HepG2 (cell line): ENCODE measurements around the gene TMEM130. TPM values are rescaled to one million over a fixed set of nuclear protein-coding genes. Genes with fewer than 3 reads are reported as not detected.

Experiments
- DR1 ChIP-seq: sonication (generic); formaldehyde crosslinking; IDR thresholded peaks from 2 replicates; pipeline ENCODE4 v1.8.0; 2021; ENCODE audit warnings: mild to moderate bottlenecking, missing genetic modification reagents, inconsistent platforms
- FIP1L1 ChIP-seq: fragments of 200-400 bp; formaldehyde crosslinking; IDR thresholded peaks from 2 replicates; pipeline ENCODE4 v1.6.1; 2018; ENCODE audit warnings: low read depth, mild to moderate bottlenecking, low read length, moderate library complexity, borderline replicate concordance; ENCODE audit not compliant: insufficient read depth
- FOXO1 ChIP-seq: sonication (generic); formaldehyde crosslinking; IDR thresholded peaks from 2 replicates; pipeline ENCODE4 v1.4.0; 2020; ENCODE audit warnings: missing genetic modification reagents
- POGK ChIP-seq: sonication (generic); formaldehyde crosslinking; conservative IDR thresholded peaks from 2 replicates; pipeline ENCODE4 v1.8.0; 2022; ENCODE audit warnings: mild to moderate bottlenecking, moderate library complexity, missing genetic modification reagents
- POGZ ChIP-seq: sonication (generic); formaldehyde crosslinking; IDR thresholded peaks from 2 replicates; pipeline ENCODE4 v1.4.0; 2020; ENCODE audit warnings: mild to moderate bottlenecking, missing genetic modification reagents
- SATB2 ChIP-seq: sonication (generic); formaldehyde crosslinking; IDR thresholded peaks from 2 replicates; pipeline ENCODE4 v1.5.0; 2020; ENCODE audit warnings: missing genetic modification reagents
- TBL1XR1 ChIP-seq: fragments of 150-350 bp; IDR thresholded peaks from 2 replicates; pipeline ENCODE4 v1.6.1; 2014; ENCODE audit warnings: borderline replicate concordance, low read length; ENCODE audit not compliant: partially characterized antibody
- YEATS4 ChIP-seq: sonication (generic); formaldehyde crosslinking; IDR thresholded peaks from 2 replicates; pipeline ENCODE4 v1.4.0; 2020; ENCODE audit warnings: missing genetic modification reagents, borderline replicate concordance
- ZBTB39 ChIP-seq: sonication (generic); formaldehyde crosslinking; IDR thresholded peaks from 2 replicates; pipeline ENCODE4 v1.5.0; 2020; ENCODE audit warnings: missing genetic modification reagents
- ZKSCAN5 ChIP-seq: sonication (generic); formaldehyde crosslinking; IDR thresholded peaks from 2 replicates; pipeline ENCODE4 v1.5.1; 2020; ENCODE audit warnings: mild to moderate bottlenecking, missing genetic modification reagents
- ZNF224 ChIP-seq: sonication (generic); formaldehyde crosslinking; IDR thresholded peaks from 2 replicates; pipeline ENCODE4 v1.5.0; 2020; ENCODE audit warnings: mild to moderate bottlenecking, missing genetic modification reagents
- ZNF33A ChIP-seq: sonication (generic); formaldehyde crosslinking; IDR thresholded peaks from 2 replicates; pipeline ENCODE4 v1.5.1; 2020; ENCODE audit warnings: missing genetic modification reagents, mild to moderate bottlenecking, moderate library complexity, borderline replicate concordance
- ZNF546 ChIP-seq: sonication (generic); formaldehyde crosslinking; conservative IDR thresholded peaks from 2 replicates; pipeline ENCODE4 v1.8.1; 2023; ENCODE audit warnings: mild to moderate bottlenecking, missing genetic modification reagents
- ZNF598 ChIP-seq: sonication (generic); formaldehyde crosslinking; IDR thresholded peaks from 2 replicates; pipeline ENCODE4 v1.5.1; 2020; ENCODE audit warnings: mild to moderate bottlenecking, missing genetic modification reagents, borderline replicate concordance
- ZNF660 ChIP-seq: sonication (generic); formaldehyde crosslinking; IDR thresholded peaks from 2 replicates; pipeline ENCODE4 v1.5.1; 2020; ENCODE audit warnings: mild to moderate bottlenecking, low read depth, missing genetic modification reagents, borderline replicate concordance
- ZSCAN21 ChIP-seq: sonication (generic); formaldehyde crosslinking; IDR thresholded peaks from 2 replicates; pipeline ENCODE4 v1.8.0; 2022; ENCODE audit warnings: mild to moderate bottlenecking, missing genetic modification reagents, moderate library complexity, borderline replicate concordance
- polyA plus RNA-seq, 8 experiments: library from polyadenylated mRNA; depleted of rRNA in 3 of 8; stranded (reverse) in 7 of 8; unstranded in 1 of 8; fragments of >200 nt; fragmentation: Illumina TruSeq in 4 of 8; extraction: Trizol in 4 of 8; gene quantifications; 2 replicates each; pipeline versions ENCODE4 v1.2.1 to v1.2.3, GENCODE V29; 2011 to 2016; ENCODE audit warnings: low read depth in 4 of 8, missing spikeins in 1 of 8, mixed read lengths in 1 of 8; ENCODE audit not compliant: insufficient read depth in 1 of 8
- total RNA-seq, 5 experiments: library from RNA; depleted of rRNA; stranded (reverse); fragments of >200 nt; fragmentation: Illumina TruSeq; extraction: Trizol; gene quantifications; 2 replicates each; pipeline ENCODE4 v1.2.3, GENCODE V29; 2016; ENCODE audit warnings: low read depth in 1 of 5
- TF ChIP-seq, protein P1 (sequence below): sonication (generic); formaldehyde crosslinking; IDR thresholded peaks from 2 replicates; pipeline ENCODE4 v1.4.0; 2020; ENCODE audit warnings: missing genetic modification reagents, borderline replicate concordance
- TF ChIP-seq, protein P2 (sequence below): sonication (generic); formaldehyde crosslinking; IDR thresholded peaks from 2 replicates; pipeline ENCODE4 v1.5.0; 2020; ENCODE audit warnings: missing genetic modification reagents
- TF ChIP-seq, protein P3 (sequence below): sonication (generic); formaldehyde crosslinking; IDR thresholded peaks from 2 replicates; pipeline ENCODE4 v1.4.0; 2020; ENCODE audit warnings: mild to moderate bottlenecking, missing genetic modification reagents
- TF ChIP-seq, protein P4 (sequence below): sonication (generic); formaldehyde crosslinking; IDR thresholded peaks from 2 replicates; pipeline ENCODE4 v1.4.0; 2020; ENCODE audit warnings: missing genetic modification reagents

The TMEM130 gene
- total and polyA plus RNA-seq, 2 of the 13 experiments (the other 11 are each of a cell fraction or from before 2014, with no cell fraction given), result not detected

DNA sequence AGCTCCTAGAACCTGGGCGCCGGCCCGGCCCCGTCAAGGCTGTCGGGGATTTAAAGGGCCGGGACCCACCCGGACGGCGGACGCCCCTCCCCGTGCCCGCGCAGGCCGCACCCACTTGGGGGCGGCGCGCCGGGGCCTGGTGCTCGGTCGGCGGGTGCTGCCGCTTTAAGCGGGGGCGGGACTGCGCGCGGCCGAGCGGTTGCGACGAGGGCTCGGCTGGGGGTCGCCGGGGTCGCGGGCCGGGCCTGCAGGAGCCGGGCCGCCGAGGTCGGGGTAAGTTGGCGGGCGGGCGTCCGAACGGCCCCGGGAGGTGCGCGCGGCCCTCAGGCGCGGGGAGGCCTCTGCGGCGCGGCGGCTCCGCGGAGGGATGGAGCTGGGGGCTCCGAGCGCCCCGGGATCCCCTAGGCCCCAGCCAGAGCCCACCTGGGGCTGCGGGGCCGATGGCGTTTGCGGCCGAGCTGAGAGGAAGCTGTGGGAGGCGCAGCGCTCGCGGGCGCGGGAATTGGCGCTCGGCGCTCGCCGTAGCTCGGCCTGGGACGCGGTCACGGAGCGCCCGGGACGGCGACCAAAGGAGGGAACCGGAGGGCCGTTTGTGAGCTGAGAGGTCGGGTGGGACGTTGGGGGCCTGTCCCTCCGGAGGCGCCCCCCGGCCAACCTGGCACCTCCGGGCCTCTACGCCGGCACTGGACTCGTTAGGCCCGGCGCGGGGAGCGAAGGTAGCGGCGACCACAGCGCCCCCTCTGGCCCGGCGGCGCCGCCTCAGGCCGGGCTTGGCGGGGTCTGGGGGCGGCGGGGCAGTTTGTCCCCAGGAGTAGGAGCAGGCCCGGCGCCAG is 8.8 kb upstream of the TMEM130 start, which contains the start of gene TRRAP (continued):
- TF ChIP-seq ZNF598 (CRISPR knock-in tag) (no peak), ZNF224 (CRISPR knock-in tag) (no peak), POGK (CRISPR knock-in tag) (peak; percentile 79; the same call in 1 of the 2 replicates), ZNF660 (CRISPR knock-in tag) (no peak), YEATS4 (CRISPR knock-in tag) (peak; percentile 95), FIP1L1 (no peak), ZSCAN21 (CRISPR knock-in tag) (no peak), FOXO1 (CRISPR knock-in tag) (peak; percentile 29; the same call in 1 of the 2 replicates), SATB2 (CRISPR knock-in tag) (0 out of 2 replicates have a peak, but pooled peaks have one; percentile 30), ZBTB39 (CRISPR knock-in tag) (no peak), ZKSCAN5 (CRISPR knock-in tag) (no peak), DR1 (CRISPR knock-in tag) (peak; percentile 36; the same call in 1 of the 2 replicates), TBL1XR1 (no peak), POGZ (CRISPR knock-in tag) (no peak), ZNF546 (0 out of 2 replicates have a peak, but pooled peaks have one; percentile 43), ZNF33A (CRISPR knock-in tag) (no peak)
- TF ChIP-seq, protein P1, sequence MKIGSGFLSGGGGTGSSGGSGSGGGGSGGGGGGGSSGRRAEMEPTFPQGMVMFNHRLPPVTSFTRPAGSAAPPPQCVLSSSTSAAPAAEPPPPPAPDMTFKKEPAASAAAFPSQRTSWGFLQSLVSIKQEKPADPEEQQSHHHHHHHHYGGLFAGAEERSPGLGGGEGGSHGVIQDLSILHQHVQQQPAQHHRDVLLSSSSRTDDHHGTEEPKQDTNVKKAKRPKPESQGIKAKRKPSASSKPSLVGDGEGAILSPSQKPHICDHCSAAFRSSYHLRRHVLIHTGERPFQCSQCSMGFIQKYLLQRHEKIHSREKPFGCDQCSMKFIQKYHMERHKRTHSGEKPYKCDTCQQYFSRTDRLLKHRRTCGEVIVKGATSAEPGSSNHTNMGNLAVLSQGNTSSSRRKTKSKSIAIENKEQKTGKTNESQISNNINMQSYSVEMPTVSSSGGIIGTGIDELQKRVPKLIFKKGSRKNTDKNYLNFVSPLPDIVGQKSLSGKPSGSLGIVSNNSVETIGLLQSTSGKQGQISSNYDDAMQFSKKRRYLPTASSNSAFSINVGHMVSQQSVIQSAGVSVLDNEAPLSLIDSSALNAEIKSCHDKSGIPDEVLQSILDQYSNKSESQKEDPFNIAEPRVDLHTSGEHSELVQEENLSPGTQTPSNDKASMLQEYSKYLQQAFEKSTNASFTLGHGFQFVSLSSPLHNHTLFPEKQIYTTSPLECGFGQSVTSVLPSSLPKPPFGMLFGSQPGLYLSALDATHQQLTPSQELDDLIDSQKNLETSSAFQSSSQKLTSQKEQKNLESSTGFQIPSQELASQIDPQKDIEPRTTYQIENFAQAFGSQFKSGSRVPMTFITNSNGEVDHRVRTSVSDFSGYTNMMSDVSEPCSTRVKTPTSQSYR (CRISPR knock-in tag), result no peak
- TF ChIP-seq, protein P2, sequence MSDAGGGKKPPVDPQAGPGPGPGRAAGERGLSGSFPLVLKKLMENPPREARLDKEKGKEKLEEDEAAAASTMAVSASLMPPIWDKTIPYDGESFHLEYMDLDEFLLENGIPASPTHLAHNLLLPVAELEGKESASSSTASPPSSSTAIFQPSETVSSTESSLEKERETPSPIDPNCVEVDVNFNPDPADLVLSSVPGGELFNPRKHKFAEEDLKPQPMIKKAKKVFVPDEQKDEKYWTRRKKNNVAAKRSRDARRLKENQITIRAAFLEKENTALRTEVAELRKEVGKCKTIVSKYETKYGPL, result 0 out of 2 replicates have a peak, but pooled peaks have one; percentile 42
- TF ChIP-seq, protein P3, sequence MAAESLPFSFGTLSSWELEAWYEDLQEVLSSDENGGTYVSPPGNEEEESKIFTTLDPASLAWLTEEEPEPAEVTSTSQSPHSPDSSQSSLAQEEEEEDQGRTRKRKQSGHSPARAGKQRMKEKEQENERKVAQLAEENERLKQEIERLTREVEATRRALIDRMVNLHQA, result no peak
- TF ChIP-seq, protein P4, sequence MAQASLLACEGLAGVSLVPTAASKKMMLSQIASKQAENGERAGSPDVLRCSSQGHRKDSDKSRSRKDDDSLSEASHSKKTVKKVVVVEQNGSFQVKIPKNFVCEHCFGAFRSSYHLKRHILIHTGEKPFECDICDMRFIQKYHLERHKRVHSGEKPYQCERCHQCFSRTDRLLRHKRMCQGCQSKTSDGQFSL (CRISPR knock-in tag), result no peak; the same call in 1 of the 2 replicates
